Smooth muscle cell (in vitro differentiated cells): ENCODE data around the gene ATRNL1. TPM values are rescaled to one million over a fixed set of nuclear protein-coding genes. Genes with fewer than 3 reads are reported as not detected.
"Not testable (repeated sequence)": the region's sequence is repeated elsewhere in the genome, so short reads cannot be mapped to it uniquely, and the experiment has no call there.

Experiments used
- DNase-seq: peaks from one replicate; lab custom pipeline; 2025; ENCODE audit not compliant: unreplicated experiment; lab: John Stamatoyannopoulos, UW
- H2AFZ ChIP-seq: fragments of 200-600 bp; sonication (generic); 2 replicates; pipeline ENCODE4 v1.6.0; 2016; ENCODE audit warnings: antibody characterized with exemption, low read depth, mild to moderate bottlenecking
- H3F3A ChIP-seq: fragments of 200-600 bp; sonication (generic); 2 replicates; pipeline ENCODE4 v1.6.0; 2017; ENCODE audit warnings: antibody characterized with exemption, low read depth
- H3K27ac ChIP-seq: fragments of 200-600 bp; sonication (generic); 2 replicates; pipeline ENCODE4 v1.5.1; 2016; ENCODE audit warnings: low read depth, mild to moderate bottlenecking
- H3K27me3 ChIP-seq: fragments of 200-600 bp; sonication (generic); 2 replicates; pipeline ENCODE4 v1.6.1; 2016; ENCODE audit warnings: low read depth, mild to moderate bottlenecking
- H3K36me3 ChIP-seq: fragments of 200-600 bp; sonication (generic); 2 replicates; pipeline ENCODE4 v1.5.1; 2016; ENCODE audit warnings: low read depth
- H3K4me1 ChIP-seq: fragments of 200-600 bp; sonication (generic); 2 replicates; pipeline ENCODE4 v1.5.1; 2016; ENCODE audit warnings: low read depth
- H3K4me2 ChIP-seq: fragments of 200-600 bp; sonication (generic); 2 replicates; pipeline ENCODE4 v1.6.0; 2016; ENCODE audit warnings: mild to moderate bottlenecking
- H3K4me3 ChIP-seq: fragments of 200-600 bp; sonication (generic); 2 replicates; pipeline ENCODE4 v1.5.1; 2016; ENCODE audit warnings: mild to moderate bottlenecking
- H3K79me2 ChIP-seq: fragments of 200-600 bp; sonication (generic); 2 replicates; pipeline ENCODE4 v1.6.0; 2016; ENCODE audit warnings: low read depth, mild to moderate bottlenecking
- H3K9ac ChIP-seq: fragments of 200-600 bp; sonication (generic); 2 replicates; pipeline ENCODE4 v1.6.0; 2016; ENCODE audit warnings: low read depth
- H3K9me3 ChIP-seq: fragments of 200-600 bp; sonication (generic); replicated peaks from 2 replicates; pipeline ENCODE4 v1.5.1; 2016; ENCODE audit warnings: low read depth
- H4K20me1 ChIP-seq: fragments of 200-600 bp; sonication (generic); 2 replicates; pipeline ENCODE4 v1.6.0; 2016; ENCODE audit warnings: low read depth
- WGBS: methylation state at CpG from one replicate; pipeline ENCODE4 v1.1.7; 2016; ENCODE audit warnings: low lambda C conversion rate; 5-methylcytosine and 5-hydroxymethylcytosine counted together
- polyA plus RNA-seq: library from polyadenylated mRNA; unstranded; fragments of >200 nt; fragmentation: Nextera tagmentation; extraction: Ambion mirVana; gene quantifications from 2 replicates; pipeline ENCODE4 v1.2.1, GENCODE V29; 2016
- total RNA-seq: library from RNA; depleted of rRNA; stranded (reverse); fragments of >200 nt; gene quantifications from 2 replicates; pipeline ENCODE4 v1.2.3, GENCODE V29; 2014
- TF ChIP-seq, protein P1 (sequence below): fragments of 200-600 bp; sonication (generic); IDR thresholded peaks from 2 replicates; pipeline ENCODE4 v1.5.1; 2017; ENCODE audit warnings: borderline replicate concordance, mild to moderate bottlenecking, antibody characterized with exemption; ENCODE audit not compliant: insufficient read depth, poor library complexity, severe bottlenecking

The ATRNL1 gene
- total and polyA plus RNA-seq, 2 experiments from 2014 or later: 2.7 to 14.9 TPM

DNA sequence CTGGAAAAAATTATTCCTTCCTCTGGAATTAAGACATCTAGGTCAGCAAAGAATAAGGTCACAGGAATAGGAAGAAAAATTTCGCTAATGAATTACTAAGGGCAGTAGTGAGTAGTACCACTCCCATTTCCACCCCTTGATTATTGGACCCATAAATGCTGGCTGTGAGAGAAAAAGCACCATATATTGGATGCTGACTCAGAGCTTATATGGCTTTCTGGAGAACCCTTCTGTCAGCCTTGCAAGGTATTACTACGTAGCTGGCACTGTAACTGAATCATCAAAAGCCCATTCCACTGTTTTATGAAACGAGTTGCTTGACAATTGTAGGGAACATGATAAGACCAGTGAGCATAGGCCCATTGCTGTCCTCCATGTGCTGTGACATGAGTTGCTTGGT lies 179.3 kb downstream of the ATRNL1 start:
- Histone ChIP-seq H4K20me1 (no peaks in the 10 kb centered on the region), H3K79me2 (no peaks in the 10 kb centered on the region), H3K4me1 (no peaks in the 10 kb centered on the region), H3F3A (no peaks in the 10 kb centered on the region), H3K4me2 (no peak overlapping the region), H3K9me3 (no peaks in the 10 kb centered on the region), H2AFZ (no peak overlapping the region), H3K36me3 (no peaks in the 10 kb centered on the region), H3K27me3 (no peaks in the 10 kb centered on the region), H3K9ac (no peak overlapping the region), H3K27ac (no peak overlapping the region), H3K4me3 (no peak overlapping the region)
- no peak for DNase-seq
- WGBS: 88% methylated on average over 3 of the region's 3 CpGs
- TF ChIP-seq, protein P1, sequence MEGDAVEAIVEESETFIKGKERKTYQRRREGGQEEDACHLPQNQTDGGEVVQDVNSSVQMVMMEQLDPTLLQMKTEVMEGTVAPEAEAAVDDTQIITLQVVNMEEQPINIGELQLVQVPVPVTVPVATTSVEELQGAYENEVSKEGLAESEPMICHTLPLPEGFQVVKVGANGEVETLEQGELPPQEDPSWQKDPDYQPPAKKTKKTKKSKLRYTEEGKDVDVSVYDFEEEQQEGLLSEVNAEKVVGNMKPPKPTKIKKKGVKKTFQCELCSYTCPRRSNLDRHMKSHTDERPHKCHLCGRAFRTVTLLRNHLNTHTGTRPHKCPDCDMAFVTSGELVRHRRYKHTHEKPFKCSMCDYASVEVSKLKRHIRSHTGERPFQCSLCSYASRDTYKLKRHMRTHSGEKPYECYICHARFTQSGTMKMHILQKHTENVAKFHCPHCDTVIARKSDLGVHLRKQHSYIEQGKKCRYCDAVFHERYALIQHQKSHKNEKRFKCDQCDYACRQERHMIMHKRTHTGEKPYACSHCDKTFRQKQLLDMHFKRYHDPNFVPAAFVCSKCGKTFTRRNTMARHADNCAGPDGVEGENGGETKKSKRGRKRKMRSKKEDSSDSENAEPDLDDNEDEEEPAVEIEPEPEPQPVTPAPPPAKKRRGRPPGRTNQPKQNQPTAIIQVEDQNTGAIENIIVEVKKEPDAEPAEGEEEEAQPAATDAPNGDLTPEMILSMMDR: no peak

DNA sequence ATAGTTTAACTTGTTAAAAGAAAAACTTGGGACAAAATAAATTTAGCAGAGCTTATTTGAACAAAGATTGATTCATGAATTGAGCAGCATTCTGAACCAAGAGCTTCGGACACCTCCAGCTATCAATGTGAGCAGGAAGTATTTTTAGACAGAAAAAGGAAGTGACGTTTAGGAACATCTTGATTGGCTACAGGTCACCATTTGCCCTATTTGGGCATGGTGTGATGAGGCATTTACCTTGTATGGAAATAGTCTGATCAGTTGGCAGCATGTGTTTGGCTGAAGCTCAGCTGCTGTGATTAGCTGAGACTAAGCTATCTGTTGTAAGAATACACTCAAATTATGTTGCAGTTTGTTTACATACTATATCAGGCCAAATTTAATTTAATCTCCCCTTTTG lies 185.1 kb downstream of the ATRNL1 start:
- Histone ChIP-seq H4K20me1 (no peaks in the 10 kb centered on the region), H3K9ac (no peak overlapping the region), H3K36me3 (no peaks in the 10 kb centered on the region), H3K27me3 (no peaks in the 10 kb centered on the region), H3K9me3 (no peaks in the 10 kb centered on the region), H3K79me2 (no peaks in the 10 kb centered on the region), H3F3A (no peaks in the 10 kb centered on the region), H2AFZ (no peak overlapping the region), H3K4me1 (no peaks in the 10 kb centered on the region), H3K27ac (no peak overlapping the region), H3K4me3 (no peak overlapping the region), H3K4me2 (no peak overlapping the region)
- no peak for DNase-seq
- TF ChIP-seq, protein P1: no peak
- WGBS: 93% methylated on average over 2 of the region's 2 CpGs

DNA sequence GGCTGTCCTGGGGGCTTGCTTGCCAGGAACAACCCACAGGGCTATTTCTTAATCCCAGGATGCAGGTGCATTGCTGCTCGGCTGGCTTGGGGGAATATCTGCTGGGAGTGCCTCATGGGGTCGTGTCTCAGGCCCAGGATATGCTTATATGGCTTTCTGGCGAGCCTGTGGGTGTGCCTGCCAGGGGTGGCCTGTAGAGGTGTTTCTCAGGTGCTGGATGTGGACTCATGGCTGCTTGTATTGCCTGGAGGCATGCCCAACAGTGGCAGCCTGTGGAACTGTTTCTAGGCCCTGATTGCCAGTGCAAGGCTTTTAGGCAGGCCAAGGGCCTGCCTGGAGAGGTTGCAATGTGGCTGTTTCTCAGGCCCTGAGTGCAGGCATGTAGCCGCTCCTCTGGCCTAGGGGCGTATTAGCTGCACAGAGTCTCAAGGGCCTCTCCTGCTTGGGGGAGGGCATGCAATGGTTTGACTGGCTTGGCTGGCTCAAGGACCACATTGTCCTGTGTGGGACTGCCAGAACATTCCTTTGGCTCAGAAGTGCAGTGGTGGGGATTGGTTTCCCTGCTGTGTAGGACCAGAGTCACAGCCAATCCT lies 202.1 kb downstream of the ATRNL1 start:
- Histone ChIP-seq H2AFZ (no peak overlapping the region), H3K4me2 (no peak overlapping the region), H3F3A (no peaks in the 10 kb centered on the region), H3K9me3 (no peaks in the 10 kb centered on the region), H3K4me1 (no peaks in the 10 kb centered on the region), H3K9ac (no peak overlapping the region), H3K4me3 (no peak overlapping the region), H3K27ac (no peak overlapping the region), H3K79me2 (no peaks in the 10 kb centered on the region), H3K27me3 (no peaks in the 10 kb centered on the region), H4K20me1 (no peaks in the 10 kb centered on the region), H3K36me3 (no peaks in the 10 kb centered on the region)
- no peak for DNase-seq
- TF ChIP-seq, protein P1: no peak
- WGBS: 92% methylated on average over 5 of the region's 5 CpGs

DNA sequence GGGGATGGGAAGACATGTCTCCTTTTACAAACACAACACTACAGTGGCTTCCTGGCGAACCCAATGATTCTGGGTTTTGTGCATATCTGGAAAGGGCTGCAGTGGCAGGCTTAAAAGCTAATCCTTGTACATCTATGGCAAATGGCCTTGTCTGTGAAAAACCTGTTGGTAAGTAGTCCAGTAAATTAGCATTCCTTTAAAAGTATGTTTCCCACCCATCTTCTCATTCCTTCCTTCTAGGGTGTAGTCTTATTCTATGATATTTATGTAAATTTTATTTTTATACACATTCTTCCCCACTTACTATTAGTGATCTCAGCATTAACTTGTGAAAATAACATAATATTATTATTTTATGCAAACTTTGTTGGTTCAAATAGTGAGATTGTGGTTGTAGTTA lies 206.9 kb downstream of the ATRNL1 start:
- Histone ChIP-seq H3K4me3 (no peak overlapping the region), H3K4me1 (no peaks in the 10 kb centered on the region), H3K27me3 (no peaks in the 10 kb centered on the region), H3F3A (no peaks in the 10 kb centered on the region), H3K36me3 (no peaks in the 10 kb centered on the region), H3K79me2 (no peaks in the 10 kb centered on the region), H3K4me2 (no peak overlapping the region), H3K9ac (no peak overlapping the region), H3K27ac (no peak overlapping the region), H2AFZ (no peak overlapping the region), H3K9me3 (no peaks in the 10 kb centered on the region), H4K20me1 (no peaks in the 10 kb centered on the region)
- TF ChIP-seq, protein P1: no peak
- 82% methylated on average over 1 of the region's 1 CpG for WGBS
- no peak for DNase-seq

DNA sequence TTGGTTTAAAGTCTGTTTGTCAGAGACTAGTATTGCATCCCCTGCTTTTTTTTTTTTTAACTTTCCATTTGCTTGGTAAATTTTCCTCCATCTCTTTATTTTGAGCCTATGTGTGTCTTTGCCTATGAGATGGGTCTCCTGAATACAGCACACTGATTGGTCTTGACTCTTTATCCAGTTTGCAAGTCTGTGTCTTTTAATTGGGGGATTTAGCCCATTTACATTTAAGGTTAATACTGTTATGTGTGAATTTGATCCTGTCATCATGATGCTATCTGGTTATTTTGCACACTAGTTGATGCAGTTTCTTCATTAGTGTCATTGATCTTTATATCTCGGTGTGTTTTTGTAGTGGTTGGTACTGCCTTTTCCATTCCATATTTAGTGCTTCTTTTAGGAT lies 226.5 kb downstream of the ATRNL1 start:
- H3K4me1 ChIP-seq, H3K27ac ChIP-seq, H3K9ac ChIP-seq, H4K20me1 ChIP-seq, DNase-seq, H3K9me3 ChIP-seq, H3K27me3 ChIP-seq, H3F3A ChIP-seq, H3K4me3 ChIP-seq, H3K4me2 ChIP-seq, H3K79me2 ChIP-seq, H2AFZ ChIP-seq, H3K36me3 ChIP-seq: not testable (repeated sequence)
- WGBS: 93% methylated on average over 1 of the region's 1 CpG
